Neural cell (in vitro differentiated cells): ENCODE measurements around the gene PGAM2. TPM values are rescaled to one million over a fixed set of nuclear protein-coding genes. Genes with fewer than 3 reads are reported as not detected.
A peak's percentile ranks its signal among the peaks of the same experiment; 100 is the strongest.

Source experiments
- H2AFZ ChIP-seq: fragments of 200-600, 300-800 bp; sonication (generic), shearing (Covaris generic); 2 replicates; pipeline ENCODE4 v1.6.0; 2014; ENCODE audit warnings: low read depth, mild to moderate bottlenecking, antibody characterized with exemption, low read length, moderate library complexity
- H3F3A ChIP-seq: fragments of 200-600 bp; shearing (Covaris generic); 2 replicates; pipeline ENCODE4 v1.6.1; 2016; ENCODE audit warnings: mild to moderate bottlenecking, moderate library complexity, mixed read lengths, antibody characterized with exemption, low read length; ENCODE audit not compliant: insufficient read depth, poor library complexity, severe bottlenecking
- H3K27ac ChIP-seq: fragments of 200-600, 300-800 bp; sonication (generic), shearing (Covaris generic); 2 replicates; pipeline ENCODE4 v1.5.1; 2014; ENCODE audit warnings: mild to moderate bottlenecking, low read length, moderate library complexity
- H3K27me3 ChIP-seq: fragments of 300-800, 200-600 bp; sonication (generic), shearing (Covaris generic); 2 replicates; pipeline ENCODE4 v1.6.0; 2014; ENCODE audit warnings: mild to moderate bottlenecking, low read depth, low read length, moderate library complexity; ENCODE audit not compliant: insufficient read depth
- H3K36me3 ChIP-seq: fragments of 300-800, 200-600 bp; sonication (generic), shearing (Covaris generic); 2 replicates; pipeline ENCODE4 v1.5.1; 2014; ENCODE audit warnings: mild to moderate bottlenecking, antibody characterized with exemption, low read length, moderate library complexity; ENCODE audit not compliant: insufficient read depth
- H3K4me2 ChIP-seq: fragments of 300-800, 200-600 bp; sonication (generic), shearing (Covaris generic); 2 replicates; pipeline ENCODE4 v1.6.0; 2014; ENCODE audit warnings: mild to moderate bottlenecking, low read length
- H3K4me3 ChIP-seq: fragments of 300-800, 200-600 bp; sonication (generic), shearing (Covaris generic); 2 replicates; pipeline ENCODE4 v1.5.1; 2014; ENCODE audit warnings: mild to moderate bottlenecking, low read length, moderate library complexity
- H3K79me2 ChIP-seq: fragments of 200-600 bp; shearing (Covaris generic); replicated peaks from 2 replicates; pipeline ENCODE4 v1.6.0; 2014; ENCODE audit warnings: mild to moderate bottlenecking, low read length, moderate library complexity; ENCODE audit not compliant: insufficient read depth
- H3K9ac ChIP-seq: fragments of 300-800, 200-600 bp; sonication (generic), shearing (Covaris generic); 2 replicates; pipeline ENCODE4 v1.6.1; 2016; ENCODE audit warnings: mild to moderate bottlenecking, low read length, mixed read lengths
- H3K9me2 ChIP-seq: fragments of 200-600 bp; shearing (Covaris generic); 2 replicates; pipeline ENCODE4 v1.6.1; 2016; ENCODE audit warnings: mild to moderate bottlenecking, low read length, mixed read lengths; ENCODE audit not compliant: insufficient read depth
- H3K9me3 ChIP-seq: fragments of 200-600, 300-800 bp; sonication (generic), shearing (Covaris generic); 2 replicates; pipeline ENCODE4 v1.6.1; 2016; ENCODE audit warnings: mild to moderate bottlenecking, mixed run types, low read length, moderate library complexity, mixed read lengths
- H4K20me1 ChIP-seq: fragments of 200-600 bp; shearing (Covaris generic); 2 replicates; pipeline ENCODE4 v1.6.1; 2016; ENCODE audit warnings: mild to moderate bottlenecking, mixed run types; ENCODE audit not compliant: insufficient read depth
- CTCF ChIP-seq: fragments of 450-650 bp; IDR thresholded peaks from 2 replicates; pipeline ENCODE4 v1.5.1; 2014; ENCODE audit warnings: antibody characterized with exemption, mild to moderate bottlenecking, moderate library complexity; ENCODE audit not compliant: poor library complexity, severe bottlenecking
- EP300 ChIP-seq: fragments of 450-650 bp; conservative IDR thresholded peaks from 2 replicates; pipeline ENCODE4 v1.6.1; 2014; ENCODE audit warnings: antibody characterized with exemption, mild to moderate bottlenecking, moderate library complexity; ENCODE audit not compliant: poor library complexity, severe bottlenecking
- EZH2 ChIP-seq: fragments of 200-600, 300-800 bp; shearing (Covaris generic), sonication (generic); IDR thresholded peaks from 2 replicates; pipeline ENCODE4 v1.6.1; 2014; ENCODE audit warnings: antibody characterized with exemption, low read length, borderline replicate concordance, mild to moderate bottlenecking; ENCODE audit not compliant: insufficient read depth, poor library complexity, severe bottlenecking
- MXI1 ChIP-seq: fragments of 450-650 bp; conservative IDR thresholded peaks from 2 replicates; pipeline ENCODE4 v1.6.1; 2014; ENCODE audit warnings: antibody characterized with exemption, mild to moderate bottlenecking; ENCODE audit not compliant: poor library complexity, severe bottlenecking
- POLR2AphosphoS5 ChIP-seq: IDR thresholded peaks from 2 replicates; pipeline ENCODE4 v1.6.1; 2012
- RAD21 ChIP-seq: fragments of 450-650 bp; conservative IDR thresholded peaks from 2 replicates; pipeline ENCODE4 v1.6.1; 2014; ENCODE audit warnings: antibody characterized with exemption, mild to moderate bottlenecking, moderate library complexity
- SMC3 ChIP-seq: fragments of 450-650 bp; conservative IDR thresholded peaks from 2 replicates; pipeline ENCODE4 v1.6.1; 2014; ENCODE audit warnings: antibody characterized with exemption, mild to moderate bottlenecking, moderate library complexity; ENCODE audit not compliant: poor library complexity
- TAF1 ChIP-seq: IDR thresholded peaks from 2 replicates; pipeline ENCODE4 v1.6.1; 2012; ENCODE audit warnings: low read depth
- polyA plus RNA-seq: library from polyadenylated mRNA; depleted of rRNA; stranded (reverse); fragments of >200 nt; gene quantifications from 2 replicates; pipeline ENCODE4 v1.2.3, GENCODE V29; 2014
- TF ChIP-seq, protein P1 (sequence below): IDR thresholded peaks from 2 replicates; pipeline ENCODE4 v1.6.1; 2012; ENCODE audit warnings: borderline replicate concordance

Gene PGAM2
- polyA plus RNA-seq, 1 donor from 2014 or later, result not detected

DNA sequence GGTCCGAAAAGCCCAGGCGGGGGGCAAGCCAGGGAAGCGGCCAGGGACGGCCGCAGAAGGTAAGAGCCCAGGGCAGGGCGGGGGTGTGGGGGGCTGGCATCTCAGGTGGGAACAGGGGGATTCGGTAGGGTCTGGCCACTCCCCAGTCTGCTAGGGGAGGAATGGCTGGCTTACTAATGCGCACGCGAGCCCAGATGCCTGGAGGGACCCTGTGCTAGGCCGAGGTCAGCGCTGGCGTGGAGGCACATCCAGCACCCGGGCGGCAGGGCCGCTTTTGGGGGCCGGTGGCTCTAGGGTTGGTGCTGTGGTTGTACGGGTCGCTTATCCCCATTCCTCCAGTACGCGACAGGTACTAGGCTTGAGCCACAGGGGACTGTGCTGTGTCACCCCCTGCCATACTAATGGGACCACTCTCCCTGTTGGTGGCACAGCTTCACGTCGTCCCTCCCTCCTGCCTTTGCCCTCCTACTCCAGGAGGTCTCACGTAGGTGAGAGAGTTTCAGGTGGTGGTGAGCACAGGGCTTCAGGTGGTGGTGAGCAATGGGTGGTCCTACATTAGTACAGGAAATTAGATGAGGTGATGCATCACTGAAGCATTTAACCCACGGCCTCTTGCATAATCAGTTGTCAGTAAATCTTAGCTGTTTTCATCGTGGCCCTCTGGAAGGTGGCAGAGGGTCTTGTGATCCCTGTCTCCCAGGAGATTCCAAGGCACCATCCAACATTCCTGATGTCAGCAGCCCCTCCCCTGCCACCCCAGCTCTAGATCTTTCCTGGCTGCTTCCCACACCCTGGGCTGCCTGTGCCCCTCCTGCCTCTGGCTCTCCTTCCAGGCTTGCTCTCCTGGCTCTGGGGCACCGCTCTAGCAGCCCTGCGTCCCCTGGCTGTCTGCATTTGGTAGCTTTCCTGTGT lies 39.7 kb upstream of the PGAM2 start:
- TF ChIP-seq RAD21, result no peak
- no peak for TF ChIP-seq CTCF
- no peak for TF ChIP-seq EP300
- TF ChIP-seq SMC3, result no peak
- TF ChIP-seq, protein P1, sequence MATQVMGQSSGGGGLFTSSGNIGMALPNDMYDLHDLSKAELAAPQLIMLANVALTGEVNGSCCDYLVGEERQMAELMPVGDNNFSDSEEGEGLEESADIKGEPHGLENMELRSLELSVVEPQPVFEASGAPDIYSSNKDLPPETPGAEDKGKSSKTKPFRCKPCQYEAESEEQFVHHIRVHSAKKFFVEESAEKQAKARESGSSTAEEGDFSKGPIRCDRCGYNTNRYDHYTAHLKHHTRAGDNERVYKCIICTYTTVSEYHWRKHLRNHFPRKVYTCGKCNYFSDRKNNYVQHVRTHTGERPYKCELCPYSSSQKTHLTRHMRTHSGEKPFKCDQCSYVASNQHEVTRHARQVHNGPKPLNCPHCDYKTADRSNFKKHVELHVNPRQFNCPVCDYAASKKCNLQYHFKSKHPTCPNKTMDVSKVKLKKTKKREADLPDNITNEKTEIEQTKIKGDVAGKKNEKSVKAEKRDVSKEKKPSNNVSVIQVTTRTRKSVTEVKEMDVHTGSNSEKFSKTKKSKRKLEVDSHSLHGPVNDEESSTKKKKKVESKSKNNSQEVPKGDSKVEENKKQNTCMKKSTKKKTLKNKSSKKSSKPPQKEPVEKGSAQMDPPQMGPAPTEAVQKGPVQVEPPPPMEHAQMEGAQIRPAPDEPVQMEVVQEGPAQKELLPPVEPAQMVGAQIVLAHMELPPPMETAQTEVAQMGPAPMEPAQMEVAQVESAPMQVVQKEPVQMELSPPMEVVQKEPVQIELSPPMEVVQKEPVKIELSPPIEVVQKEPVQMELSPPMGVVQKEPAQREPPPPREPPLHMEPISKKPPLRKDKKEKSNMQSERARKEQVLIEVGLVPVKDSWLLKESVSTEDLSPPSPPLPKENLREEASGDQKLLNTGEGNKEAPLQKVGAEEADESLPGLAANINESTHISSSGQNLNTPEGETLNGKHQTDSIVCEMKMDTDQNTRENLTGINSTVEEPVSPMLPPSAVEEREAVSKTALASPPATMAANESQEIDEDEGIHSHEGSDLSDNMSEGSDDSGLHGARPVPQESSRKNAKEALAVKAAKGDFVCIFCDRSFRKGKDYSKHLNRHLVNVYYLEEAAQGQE, result no peak
- TF ChIP-seq EZH2, result no peak
- H3K36me3 ChIP-seq, result no peaks in the 10 kb centered on the region
- no peaks in the 10 kb centered on the region for H3K9me2 ChIP-seq
- H3K9ac ChIP-seq, result no peak overlapping the region
- no peaks in the 10 kb centered on the region for H3K79me2 ChIP-seq
- no peaks in the 10 kb centered on the region for H3K9me3 ChIP-seq
- no peak overlapping the region for H3K27ac ChIP-seq
- no peaks in the 10 kb centered on the region for H4K20me1 ChIP-seq
- H3K27me3 ChIP-seq, result peaks cover 19% of the 10 kb centered on the region
- no peak overlapping the region for H3K4me3 ChIP-seq
- no peak overlapping the region for H2AFZ ChIP-seq
- H3F3A ChIP-seq, result no peaks in the 10 kb centered on the region
- H3K4me2 ChIP-seq, result no peak overlapping the region

GRCh38 chr7:44103923-44104859 lies 38.8 kb upstream of the PGAM2 start, which contains the start of gene AEBP1:
AEBP1 (plus strand) TSS chr7:44104345; CDS start chr7:44104666, 321 bp downstream.
- Histone ChIP-seq H3F3A (no peaks in the 10 kb centered on the region), H2AFZ (no peak within 1 kb of the TSS), H3K27ac (no peak within 1 kb of the TSS), H3K4me2 (no peak within 1 kb of the TSS), H3K4me3 (peak within 1 kb of the TSS; percentile 49), H3K36me3 (no peaks in the 10 kb centered on the region), H3K9ac (no peak within 1 kb of the TSS), H3K9me2 (no peaks in the 10 kb centered on the region), H3K27me3 (peaks cover 19% of the 10 kb centered on the region), H3K9me3 (no peaks in the 10 kb centered on the region), H4K20me1 (no peaks in the 10 kb centered on the region), H3K79me2 (no peaks in the 10 kb centered on the region)
- TF ChIP-seq EZH2, result no peak
- no peak for TF ChIP-seq TAF1
- TF ChIP-seq CTCF, result no peak
- no peak for TF ChIP-seq POLR2AphosphoS5
- TF ChIP-seq EP300, result no peak
- TF ChIP-seq RAD21, result no peak
- TF ChIP-seq MXI1, result no peak
- TF ChIP-seq, protein P1, result no peak
- no peak for TF ChIP-seq SMC3
